Choroid plexus epithelial cell (primary cell): ENCODE data around the gene SNRNP48.

Experiments
- DNase-seq: peaks from one replicate; pipeline ENCODE4 v3.0.0-alpha.2; 2010; ENCODE audit warnings: low read depth
- H3K4me3 ChIP-seq: 2 replicates; pipeline ENCODE4 v1.5.1; 2011; ENCODE audit warnings: low read depth, mild to moderate bottlenecking, control low read depth, low read length, moderate library complexity
- CTCF ChIP-seq: conservative IDR thresholded peaks from 2 replicates; pipeline ENCODE4 v1.5.1; 2011; ENCODE audit warnings: low read depth, mild to moderate bottlenecking, control low read depth, inconsistent platforms, low read length, moderate library complexity

Gene SNRNP48

GRCh38 chr6:7585287-7585930, 4.6 kb upstream of the SNRNP48 start:
- H3K4me3 ChIP-seq = no peak overlapping the region
- DNase-seq = no peak
- TF ChIP-seq CTCF = no peak

GRCh38 chr6:7587631-7588100, 2.3 kb upstream of the SNRNP48 start:
- TF ChIP-seq CTCF = no peak
- no peak overlapping the region for H3K4me3 ChIP-seq
- peak; percentile 42 for DNase-seq

GRCh38 chr6:7588506-7588905, 1.5 kb upstream of the SNRNP48 start:
- DNase-seq = no peak
- H3K4me3 ChIP-seq = no peak overlapping the region
- TF ChIP-seq CTCF = no peak

GRCh38 chr6:7589221-7589620, 777 bp upstream of the SNRNP48 start:
- no peak for TF ChIP-seq CTCF
- DNase-seq = no peak
- no peak overlapping the region for H3K4me3 ChIP-seq

- peak overlapping the region; percentile 93 for H3K4me3 ChIP-seq
- TF ChIP-seq CTCF = no peak
- peak; percentile 17 for DNase-seq
Observed at GRCh38 chr6:7590918-7591302, 912 bp downstream of the SNRNP48 start.

- H3K4me3 ChIP-seq = no peak overlapping the region
- DNase-seq = no peak
- TF ChIP-seq CTCF = no peak
Observed at GRCh38 chr6:7591770-7592169, 1.8 kb downstream of the SNRNP48 start.

- TF ChIP-seq CTCF = no peak
- no peak overlapping the region for H3K4me3 ChIP-seq
- no peak for DNase-seq
Observed at GRCh38 chr6:7593229-7593628, 3.2 kb downstream of the SNRNP48 start.
